Hypothalamus (tissue), 51 donors: ENCODE measurements around the gene OSGEP.

Experiments used
- DNase-seq, 51 donors: peaks; one replicate each; lab custom pipeline; 2025; lab: John Stamatoyannopoulos, UW

OSGEP gene

DNA sequence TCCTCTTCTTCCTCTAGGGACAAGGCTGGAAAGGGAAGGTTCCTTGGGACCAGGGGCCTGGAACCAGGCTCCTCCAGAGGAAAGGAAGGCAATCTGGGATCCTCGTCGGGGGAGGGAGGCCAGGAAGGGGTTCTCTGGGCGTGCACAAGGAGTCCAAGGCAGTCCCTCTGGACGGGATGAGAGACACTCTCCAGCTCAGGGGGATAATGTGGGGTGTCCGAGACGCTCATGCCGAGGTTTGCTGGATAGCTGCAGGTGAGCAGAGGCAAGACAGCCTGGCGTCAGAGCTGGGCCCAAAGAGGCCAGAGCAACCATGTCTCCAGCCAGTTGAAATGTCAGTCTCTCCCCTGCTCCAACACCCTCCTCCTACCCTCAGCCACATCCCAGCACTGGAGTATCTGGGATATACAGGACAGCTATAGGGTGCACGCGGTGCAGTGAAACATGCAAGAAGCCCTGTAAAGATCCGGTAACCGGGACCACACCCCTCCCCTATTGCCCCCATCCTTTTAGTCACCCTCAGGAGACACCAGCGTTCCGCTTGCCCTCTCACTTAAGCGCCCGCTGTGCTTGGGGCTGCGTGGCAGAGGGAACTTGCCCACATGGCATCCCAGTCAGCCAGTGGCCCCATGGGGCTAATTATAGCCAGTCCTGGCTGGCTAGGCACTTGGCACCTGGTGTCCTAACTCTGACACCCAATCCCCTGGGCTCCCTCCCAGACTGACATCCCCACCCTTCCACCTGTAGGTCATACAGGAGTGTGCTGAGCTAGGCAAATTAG lies 18.8 kb downstream of the OSGEP start, which contains the start of gene KLHL33:
KLHL33 (minus strand) TSS at position 585 of the 781 bp plus-strand sequence; CDS start at position 230, 355 bp downstream.
- DNase-seq = peak in 1 of 51 donors; percentile 5

DNA sequence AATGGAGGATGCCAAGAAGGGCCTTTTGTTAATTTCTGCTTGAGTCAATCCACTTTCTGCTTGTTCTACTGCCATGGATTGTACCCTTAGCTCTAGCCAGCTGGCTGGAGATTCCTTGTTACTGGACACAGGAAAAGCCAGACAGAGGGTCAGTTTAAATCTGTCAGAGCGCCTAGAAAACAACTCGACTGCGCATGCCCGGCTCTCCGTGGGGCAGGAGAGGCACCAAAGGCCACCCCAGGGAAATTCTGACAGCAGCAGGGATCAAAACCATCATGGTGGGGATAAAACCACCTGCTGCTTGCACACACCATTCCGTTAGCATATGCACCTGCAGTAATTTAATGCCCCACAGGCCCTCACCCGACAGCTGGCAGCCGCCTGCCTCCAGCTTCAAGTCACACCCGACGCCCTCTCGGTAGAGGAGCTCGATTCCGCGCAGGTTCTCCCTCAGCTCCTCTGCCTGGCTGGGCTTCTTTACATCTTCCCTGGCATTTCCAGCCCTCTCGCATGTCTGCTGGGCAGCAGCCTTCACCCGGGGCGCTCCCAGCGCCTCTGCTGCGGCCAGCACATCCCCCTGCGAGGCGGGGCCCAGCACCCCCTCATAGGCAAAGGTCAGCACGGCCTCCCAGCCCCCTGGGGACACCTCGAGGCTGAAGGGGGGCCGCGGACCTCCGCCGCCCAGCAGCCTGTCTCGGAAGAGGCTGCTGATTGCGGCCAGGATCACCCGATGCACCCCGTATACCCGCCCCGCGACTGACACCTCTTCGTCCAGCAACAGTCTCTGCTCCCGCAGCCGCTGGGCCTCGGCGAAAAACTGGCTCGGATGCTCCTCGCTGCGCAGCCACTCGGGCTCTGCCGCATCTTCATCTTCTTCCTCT lies 19.7 kb downstream of the OSGEP start:
- peak in 47 of 51 donors; percentile 19 to 82 (median 66) for DNase-seq

DNA sequence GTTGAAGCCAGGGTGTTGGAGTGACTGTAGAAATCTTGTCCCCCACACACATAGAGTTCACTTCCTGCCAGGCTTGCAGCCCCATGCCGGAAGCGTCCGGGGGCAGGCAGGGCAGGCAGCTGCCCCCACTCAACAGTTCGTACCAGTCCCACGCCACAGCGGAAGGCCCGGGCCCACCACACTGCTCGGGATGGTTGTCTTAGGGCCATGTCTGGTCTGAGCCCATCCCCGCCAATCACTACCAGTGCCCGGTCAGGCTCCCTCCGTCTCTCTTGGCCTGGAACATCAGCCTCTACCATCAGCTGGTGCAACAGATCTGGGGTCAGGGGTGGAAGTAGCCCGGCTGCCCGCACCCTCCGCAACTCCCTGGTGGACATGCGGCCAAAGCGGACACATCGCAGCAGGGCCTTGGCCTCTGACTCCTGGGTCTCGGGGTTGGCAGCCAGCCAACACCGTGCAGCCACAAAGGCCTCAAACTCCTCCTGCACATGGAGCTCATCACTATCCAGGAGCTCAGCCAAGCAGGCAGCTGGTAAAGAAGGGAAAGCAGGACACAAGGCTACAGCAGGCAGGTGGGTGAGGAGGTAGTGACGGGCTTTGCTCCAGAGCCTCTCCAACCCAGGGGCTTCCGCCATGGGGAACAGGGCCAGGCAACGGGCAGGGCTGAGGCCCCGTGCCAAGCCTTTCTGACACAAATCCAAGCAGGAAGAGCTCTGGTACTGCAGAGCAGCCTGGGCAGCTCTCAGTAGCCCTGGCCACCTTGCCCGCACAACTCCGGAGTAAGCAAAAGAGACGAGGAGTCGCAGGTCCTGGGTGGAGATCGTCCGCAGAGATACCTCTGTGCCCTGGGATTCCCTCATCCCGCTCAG lies 24.6 kb downstream of the OSGEP start:
- DNase-seq = peak in 31 of 51 donors; percentile 3 to 60 (median 34)

DNA sequence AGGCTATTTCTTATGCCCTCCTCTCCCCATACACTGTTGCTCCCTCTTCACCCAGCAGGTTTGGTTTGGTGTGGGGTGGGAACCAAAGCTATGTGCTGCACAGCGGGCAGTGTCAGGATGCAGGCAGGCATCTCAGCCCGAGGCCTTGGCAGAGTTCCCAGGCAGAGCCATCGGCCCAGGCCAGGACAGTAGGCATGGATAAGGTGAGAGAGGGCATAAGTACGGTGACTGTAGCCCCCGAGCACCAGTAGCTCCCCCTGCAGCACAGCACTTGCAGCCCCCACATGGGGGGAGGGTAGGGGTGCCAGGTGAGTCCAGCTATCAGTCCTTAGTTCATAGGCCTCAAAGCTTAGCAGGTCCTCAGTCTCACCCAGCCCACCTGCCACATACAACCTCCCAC lies 25.8 kb downstream of the OSGEP start:
- DNase-seq = no peak

DNA sequence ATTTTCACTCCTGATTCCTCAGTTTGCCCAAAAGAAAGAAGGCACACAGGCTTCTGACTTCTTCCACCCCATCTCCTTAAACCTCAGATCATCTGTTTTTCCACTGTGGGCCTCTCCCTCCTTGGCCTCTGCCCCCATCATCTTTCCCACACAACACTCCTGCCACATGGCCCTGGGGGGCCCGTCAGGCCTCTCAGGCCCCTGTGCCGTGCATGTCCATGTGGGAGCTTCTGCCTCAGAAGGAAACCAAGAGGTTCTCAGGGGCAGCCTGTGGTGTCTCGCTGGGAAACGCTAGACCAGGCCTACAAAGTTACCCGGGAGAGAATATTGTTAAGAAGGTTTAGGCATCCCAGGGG lies 26.6 kb downstream of the OSGEP start:
- no peak for DNase-seq

DNA sequence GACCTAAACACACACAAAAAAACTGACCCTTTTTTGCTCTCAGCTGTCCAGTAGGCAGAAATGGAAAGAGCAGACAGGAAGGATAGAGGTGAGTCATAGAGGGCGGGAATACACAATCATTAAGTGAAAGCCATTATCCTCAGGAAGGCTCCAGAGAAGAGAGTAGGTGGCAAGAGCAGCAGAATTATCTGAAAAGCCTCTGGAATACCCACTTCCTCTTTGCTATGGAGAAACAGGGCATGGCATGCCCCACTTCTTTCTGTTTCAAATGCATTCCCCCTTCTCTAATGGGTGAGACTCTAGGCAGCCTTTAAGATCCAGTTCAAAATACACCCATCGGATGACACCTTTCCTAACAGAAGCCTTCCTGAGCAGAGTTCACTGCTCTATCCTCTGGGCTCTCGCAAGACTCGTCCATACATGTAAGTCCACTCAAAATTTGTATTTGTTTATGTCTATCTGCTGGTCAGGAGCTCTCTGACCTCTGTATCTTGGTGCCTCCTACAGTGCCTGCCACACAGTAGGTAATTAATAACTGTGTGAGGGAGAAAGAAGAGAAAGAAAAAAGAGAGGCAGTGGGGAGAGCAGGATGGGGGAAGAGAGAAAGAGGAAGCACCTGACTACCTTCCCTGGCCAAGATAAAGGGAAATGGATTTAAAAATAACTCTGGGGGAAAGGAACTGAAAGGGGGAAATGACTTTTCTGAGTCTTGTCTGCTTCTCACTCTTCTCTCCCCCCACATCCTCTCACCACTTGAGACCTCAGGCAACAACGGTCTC lies 27.2 kb downstream of the OSGEP start:
- peak in 1 of 51 donors; percentile 13 for DNase-seq

DNA sequence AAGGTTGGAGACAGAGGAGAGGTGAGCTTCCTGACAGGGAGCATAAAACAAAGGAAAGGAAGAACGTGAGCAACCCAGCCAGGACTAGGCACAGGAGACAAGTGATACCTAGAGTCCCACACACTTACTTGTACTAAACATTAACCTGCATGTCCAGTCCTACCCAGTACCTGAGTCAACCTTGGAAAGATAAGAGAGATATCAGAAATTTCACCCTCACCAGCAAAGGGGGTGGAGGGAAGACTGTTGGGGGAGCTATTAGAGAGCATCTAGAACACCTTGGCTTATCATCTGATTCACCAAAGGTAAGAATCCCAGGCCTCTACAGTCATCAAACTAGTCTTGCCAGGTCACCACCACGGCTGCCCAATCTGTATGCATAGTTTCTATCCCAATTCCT lies 29.8 kb downstream of the OSGEP start:
- DNase-seq = no peak

DNA sequence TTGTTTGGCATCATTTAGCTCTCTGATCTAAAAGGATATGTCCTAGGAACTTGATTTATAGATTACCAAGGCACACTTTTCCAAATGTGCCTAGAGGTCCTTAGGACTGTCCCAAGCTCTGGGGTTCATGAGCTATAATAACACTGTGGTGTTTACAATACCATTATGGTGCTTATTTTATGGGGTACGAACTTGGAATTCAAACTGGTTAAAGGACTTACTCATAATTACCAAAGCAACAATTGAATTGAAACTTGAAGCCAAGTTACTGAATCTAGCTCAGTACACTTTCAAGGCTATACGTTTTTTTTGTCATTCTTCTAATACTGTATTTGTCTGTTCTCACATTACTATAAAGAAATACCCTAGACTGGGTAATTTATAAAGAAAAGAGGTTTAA lies 31.7 kb downstream of the OSGEP start:
- DNase-seq = no peak

DNA sequence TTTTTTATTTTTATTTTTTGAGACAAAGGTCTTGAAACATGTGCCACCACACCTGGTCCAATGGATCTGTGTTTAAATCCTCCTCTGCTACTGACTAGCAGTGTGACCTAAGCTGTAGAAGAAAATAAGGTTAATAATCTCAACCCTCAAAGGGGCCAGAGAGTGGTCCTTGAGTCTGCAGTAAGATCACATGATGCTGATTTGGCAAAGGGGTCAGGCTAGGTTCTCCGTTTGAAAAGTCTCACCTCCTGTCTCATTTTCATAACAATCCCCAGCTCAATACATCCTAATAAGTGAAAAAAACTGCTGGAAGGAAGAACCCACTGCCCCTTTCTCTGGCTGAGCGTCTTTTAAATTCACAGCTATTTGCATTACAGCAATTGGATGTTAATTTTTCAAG lies 33.3 kb downstream of the OSGEP start:
- no peak for DNase-seq

DNA sequence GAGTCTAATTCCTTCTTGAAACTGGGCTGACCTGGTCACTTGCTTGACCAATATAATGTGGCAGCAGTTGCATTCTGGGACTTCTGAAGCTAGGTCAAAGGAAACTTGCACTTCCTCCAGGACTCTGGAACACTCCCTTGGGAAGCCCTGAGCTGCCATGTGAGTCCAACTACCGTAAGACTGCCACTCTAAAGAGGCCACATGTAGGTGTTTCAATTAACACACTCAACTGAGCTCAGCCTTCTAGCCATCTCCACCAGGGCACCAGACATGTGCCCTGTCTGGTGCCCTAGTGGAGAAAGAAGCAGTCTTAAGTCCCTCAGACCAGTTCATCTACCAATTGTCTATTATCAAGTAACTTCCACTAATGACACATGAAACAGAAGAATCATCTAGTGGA lies 35.2 kb downstream of the OSGEP start:
- DNase-seq = no peak

DNA sequence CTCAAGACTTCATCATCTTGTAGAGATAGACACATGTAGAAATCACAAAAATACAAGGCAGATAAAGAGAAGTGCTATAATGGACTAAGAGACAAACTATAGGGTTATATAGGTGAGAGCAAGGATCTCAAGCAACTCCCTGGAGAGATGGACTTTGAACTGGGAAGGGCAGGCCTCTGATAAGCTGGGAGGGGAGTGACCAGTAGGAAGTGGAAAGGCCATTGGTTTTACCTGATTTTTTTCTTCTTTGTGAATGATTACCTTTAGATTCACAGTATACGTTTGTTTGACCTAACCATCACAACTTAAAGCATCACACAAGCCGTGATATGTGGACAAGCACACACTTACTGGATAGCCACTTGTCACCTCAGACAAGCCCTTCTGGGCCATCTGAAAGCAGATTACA lies 36.1 kb downstream of the OSGEP start:
- DNase-seq = no peak

DNA sequence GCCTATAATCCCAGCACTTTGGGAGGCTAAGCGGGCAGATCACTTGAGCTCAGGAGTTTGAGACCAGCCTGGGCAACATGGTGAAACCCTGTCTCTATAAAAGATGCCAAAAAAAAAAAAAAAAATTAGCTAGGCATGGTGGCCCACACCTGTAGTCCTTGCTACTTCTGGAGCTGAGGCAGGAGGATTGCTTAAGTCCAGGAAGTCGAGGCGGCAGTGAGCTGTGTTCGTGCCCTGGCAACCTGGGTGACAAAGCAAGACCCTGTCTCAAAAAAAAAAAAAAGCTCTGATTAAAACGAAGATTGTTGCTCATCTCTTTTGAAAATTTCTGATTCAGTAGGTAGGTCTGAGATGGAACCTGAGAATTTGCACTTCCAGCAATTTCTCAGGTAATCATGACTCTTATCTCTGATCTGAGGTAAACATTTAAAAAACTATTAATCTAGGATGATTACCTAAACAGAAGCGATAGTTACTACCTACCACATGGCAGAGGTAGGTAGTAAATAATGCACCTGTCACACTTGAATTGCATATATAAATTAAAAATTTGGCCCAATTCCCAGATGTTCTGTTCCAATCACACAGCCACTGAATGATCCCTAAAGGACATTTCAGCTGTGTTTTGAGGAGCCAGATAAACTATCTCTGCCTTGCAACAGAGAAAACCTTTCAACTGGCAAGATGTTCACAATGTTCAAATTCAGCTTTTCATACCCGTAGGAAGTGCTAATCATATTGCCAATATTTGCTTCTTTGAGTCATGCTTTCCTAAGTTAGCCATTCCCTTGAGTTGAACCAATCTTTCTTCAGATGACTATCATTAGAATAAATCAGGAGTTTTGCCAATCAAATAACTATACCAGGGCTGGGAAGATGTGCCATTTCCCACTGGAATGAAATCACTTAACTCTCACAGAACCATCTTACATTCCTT lies 37.1 kb downstream of the OSGEP start:
- DNase-seq = no peak

DNA sequence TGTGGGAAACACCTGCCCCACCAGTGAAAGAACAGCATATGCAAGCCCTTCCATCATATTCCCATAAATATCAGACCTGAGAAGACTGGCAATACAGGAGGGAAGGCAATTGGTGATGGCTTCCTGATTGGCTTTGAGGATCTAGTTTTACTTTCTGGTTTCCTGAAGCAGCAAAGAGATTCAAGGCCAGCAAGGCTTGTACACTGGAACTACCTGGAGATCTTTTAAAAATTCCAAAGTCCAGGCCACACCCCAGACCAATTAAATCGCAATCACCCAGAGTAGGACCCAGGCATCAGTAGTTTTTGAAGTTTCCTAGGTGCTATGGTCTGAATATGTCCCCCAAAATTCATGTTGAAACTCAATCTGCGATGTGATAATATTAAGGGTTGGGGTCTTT lies 38.4 kb downstream of the OSGEP start:
- no peak for DNase-seq

DNA sequence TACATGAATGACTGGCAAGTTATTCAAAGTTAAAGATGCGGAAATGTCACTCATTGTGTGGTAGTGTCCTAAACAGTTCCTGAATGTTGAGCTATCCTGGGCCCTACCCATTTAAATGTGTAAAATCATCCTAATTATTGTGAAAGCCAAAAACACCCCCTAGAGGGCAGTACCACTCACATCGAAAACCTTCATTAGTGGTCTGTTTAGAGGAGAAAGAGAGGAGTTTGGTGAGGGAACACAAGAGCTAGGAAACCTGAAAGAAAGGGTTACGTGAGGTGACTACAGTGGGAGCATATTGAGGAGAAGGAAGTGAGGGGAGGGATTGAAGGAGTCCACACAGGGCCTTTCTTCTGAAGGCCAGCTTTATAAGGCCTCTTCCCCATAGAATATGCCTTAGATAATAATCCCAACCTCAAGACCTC lies 38.8 kb downstream of the OSGEP start:
- DNase-seq = peak in 6 of 51 donors; percentile 1 to 28 (median 17)

DNA sequence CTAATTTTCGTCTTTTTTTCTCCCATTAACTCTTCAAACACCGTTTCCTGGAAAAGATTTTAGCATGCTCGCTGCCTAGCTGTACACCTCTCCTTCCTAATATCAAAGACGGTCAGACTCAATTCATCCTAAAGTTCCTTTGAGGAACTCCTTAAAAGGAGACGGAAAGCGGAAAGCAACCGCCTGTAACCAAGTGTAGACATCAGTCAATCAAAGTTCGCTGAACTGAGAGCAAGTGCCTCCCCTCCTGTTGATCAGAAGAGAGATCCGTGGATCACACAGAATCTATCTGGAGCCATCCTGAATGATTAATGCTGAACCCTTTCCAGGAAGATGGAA lies 40.9 kb downstream of the OSGEP start:
- DNase-seq = peak in 2 of 51 donors; percentile 7 to 16

DNA sequence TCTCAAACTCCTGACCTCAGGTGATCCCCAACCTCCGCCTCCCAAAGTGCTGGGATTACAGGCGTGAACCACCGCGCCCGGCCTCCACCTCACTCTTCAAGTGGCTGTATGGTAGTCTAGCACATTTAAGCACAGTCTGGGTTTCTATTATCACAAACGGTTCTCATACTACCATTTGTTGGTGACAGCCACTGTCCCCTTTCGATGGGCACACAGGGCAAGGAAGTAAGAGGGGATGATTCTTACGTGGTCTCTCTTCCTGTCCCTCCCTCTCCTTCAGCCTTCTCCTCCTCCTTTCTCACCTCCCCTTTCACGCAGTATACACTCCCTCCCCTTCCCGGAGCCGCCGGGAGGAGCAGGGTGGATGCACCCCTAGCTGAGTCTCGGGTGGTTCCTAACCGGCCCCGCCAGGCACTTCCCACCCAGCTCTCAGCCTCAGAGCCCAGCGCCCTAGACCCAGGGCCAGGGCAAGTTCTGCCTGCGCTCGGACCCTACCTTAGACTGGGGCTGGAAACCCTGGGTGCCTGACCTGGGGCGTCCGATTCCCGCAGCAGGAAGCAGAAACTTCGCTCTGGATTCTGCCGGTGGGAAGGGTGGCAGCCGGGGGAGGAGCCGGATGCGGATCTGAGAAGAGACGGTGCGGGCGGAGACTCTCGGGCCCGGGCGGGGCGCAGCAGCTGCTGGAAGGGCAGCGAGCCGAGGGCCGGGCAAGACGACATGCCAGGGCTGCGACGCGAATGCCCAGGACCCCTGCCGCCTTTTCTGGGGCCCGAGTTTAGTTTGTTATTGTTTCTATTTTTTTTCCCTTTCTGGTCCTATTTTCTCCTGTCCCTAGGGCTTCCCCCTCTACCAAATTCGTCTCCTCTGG lies 41.5 kb downstream of the OSGEP start, which contains the start of gene TEP1:
TEP1 (minus strand) TSS at position 626 of the 868 bp plus-strand sequence. CDS start 5,062 bp downstream, outside the sequence.
- peak in 50 of 51 donors; percentile 28 to 90 (median 67) for DNase-seq

DNA sequence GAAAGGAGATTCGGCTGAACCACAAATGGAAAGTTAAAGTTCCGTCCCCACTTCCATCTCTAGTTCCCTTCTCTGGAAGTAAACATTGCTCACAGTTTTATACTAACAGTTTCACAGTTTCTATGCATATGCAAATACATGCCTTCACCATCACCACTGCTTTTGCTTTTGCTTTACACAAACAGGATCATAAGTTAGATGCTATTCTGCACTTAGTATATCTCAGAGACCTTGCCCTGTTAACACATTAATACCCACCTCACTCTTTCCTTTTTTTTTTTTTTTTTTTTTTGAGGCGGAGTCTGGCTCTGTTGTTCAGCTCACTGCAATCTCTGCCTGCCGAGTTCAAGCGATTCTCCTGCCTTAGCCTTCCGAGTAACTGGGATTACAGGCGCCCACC lies 42.2 kb downstream of the OSGEP start:
- DNase-seq = no peak

DNA sequence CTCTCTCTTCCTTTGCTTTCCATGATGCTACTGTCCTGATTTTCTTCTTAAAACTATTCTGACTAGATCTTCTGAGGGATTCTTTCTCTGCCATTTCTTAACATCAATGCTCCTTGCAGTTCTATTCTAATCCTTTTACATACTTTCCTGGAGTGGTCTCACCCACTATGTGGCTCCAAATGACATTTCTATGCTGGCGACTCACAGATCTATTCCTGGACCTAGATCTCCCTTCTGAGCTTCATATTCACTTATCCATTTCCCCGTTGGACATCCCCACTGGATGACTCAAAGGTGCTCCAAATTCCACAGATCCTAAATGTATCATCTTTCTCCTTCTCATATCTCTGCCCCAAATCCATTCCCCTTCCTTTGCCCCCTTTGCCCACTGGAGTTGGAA lies 45.4 kb downstream of the OSGEP start:
- DNase-seq = no peak
